NCI-H82 treated with DMSO at 0.1 percent for 48 hours (cell line): Measurements from ENCODE around the gene RHOBTB3.

Experiments
- DNase-seq: peaks from one replicate; lab custom pipeline; 2025; ENCODE audit not compliant: unreplicated experiment; lab: John Stamatoyannopoulos, UW

RHOBTB3 gene

DNA sequence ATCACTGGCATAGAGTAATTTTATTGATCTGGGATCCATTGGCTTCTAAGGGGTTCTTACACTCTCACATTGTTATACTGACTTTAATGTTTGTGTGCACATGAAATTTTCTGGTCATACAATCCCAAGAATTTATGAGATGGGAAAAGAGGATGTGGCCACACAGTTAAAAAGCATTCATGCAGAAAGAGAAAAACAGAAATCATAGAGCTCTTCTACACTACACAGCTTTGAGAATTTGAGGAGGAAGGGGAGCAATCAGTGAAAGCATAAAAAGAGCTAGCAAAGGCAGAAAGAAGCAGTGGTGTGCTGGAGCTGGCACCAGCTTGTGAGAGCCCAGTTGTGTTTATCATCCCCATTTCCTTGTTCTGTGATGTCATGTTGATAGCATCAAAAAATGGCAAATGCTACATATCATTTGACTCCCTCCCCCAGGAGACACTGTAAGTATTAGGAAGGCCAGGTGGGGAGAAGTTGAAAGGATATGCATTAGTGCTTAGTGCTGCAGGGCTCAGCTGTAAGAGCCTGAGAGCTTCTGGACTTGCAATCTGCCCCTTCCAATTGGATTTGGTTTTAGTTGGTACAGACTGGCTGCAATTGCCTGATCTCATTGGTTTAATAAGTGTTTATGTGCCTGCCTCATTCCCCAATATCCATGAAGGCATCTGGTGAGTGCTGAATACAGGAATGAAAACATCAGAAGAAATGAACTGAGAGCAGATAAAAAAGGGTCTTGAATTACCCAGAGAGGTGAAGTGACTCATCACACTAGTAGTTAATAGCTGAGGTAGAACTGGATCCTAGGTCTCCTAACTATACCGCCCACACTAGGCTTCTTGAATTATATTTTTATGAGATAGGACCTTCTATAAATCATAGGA is 30.9 kb downstream of the RHOBTB3 start:
- peak; percentile 65 for DNase-seq

DNA sequence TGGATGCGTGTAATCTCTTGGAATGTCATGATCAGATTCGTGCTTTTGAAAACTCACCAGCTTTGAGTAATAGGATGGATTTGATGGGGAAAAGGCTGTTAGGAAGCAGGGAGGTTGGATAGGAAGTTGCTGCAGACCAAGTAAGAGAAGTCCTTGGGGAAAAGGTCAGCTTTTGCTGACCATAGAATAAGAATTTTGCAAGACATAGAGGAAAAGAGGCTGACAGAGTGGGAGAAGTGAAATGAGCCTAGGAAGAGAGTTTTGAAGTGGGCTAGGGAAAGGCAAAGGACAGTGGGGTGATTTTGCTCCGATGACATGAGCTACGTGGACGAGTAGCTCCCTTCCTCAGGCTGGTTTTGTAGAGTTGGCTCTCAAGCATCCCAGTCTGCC is 31.5 kb downstream of the RHOBTB3 start:
- DNase-seq = no peak

DNA sequence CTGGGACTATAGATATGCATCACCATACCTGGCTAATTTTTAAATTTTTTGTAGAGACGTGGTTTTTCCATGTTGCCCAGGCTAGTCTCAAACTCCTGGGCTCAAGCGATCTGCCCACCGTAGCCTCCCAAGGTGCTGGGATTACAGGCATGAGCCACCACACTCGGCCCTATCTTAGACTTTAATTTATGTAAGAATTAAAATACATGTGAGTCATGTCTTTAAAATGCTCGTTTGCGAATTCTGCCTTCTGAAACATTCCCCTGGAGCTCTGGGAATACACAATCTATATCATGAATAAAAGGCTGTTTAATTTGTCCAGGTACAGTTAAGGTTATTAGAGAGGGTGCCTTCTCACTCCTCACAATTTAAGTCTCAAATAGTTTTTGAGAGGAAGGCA is 32.8 kb downstream of the RHOBTB3 start:
- no peak for DNase-seq

DNA sequence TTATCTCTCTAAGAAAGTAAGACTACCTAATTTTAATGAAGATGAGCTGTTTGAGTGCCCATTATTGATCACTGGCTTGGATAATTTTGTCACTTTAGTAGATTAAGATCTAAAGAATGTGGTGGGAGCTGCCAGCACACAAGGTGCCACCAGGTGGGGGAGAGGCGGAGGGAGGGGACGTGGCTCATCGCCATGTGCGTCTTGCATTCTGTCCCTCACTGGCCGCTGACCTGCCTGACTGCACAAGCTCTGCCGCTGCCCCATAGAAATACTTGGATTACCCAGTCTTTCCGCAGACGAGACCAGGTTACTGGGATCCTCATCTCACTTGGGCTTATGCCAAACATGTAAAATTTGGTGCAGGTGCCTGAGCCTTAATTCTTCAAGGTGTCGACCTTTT is 37.6 kb downstream of the RHOBTB3 start:
- DNase-seq = no peak

DNA sequence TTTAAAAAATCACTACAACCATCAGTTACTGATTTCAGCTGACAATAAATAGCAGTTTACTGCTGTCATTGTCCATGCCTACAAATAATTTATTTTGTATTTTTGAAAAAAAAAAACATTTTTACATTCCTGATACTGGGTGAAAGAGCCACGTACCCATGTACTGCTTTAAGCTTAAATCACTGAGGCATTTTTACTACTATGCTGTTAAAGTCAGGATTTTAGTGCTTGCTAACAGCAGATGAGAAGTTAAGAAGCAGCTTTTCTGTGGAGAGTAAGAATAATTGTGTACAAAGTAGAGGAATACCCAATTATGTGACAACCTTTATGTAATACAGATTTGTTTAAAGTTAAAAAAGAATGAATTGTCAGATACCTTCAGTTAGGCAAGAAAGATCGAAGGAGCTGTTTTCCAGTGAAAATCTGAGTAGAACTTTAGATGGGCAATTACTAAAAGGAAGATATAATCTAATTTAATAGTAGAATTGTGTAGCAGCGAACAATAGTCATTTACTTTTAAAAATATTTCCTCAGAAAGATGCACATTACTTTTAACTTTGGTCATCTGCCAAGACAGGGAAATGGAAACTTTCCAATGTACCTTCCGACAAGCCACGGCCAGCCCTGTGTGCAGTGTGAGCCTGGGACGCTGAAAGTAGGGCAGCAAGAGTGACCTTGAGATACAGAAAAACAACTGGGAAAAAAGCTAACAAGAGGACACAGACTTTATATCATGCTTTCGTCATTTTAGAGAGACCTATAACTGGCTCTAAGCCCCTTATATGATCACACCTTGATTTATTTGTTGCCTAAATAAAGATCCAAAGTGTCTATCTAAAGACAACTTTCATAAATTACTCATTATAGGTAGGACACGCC is 39.9 kb downstream of the RHOBTB3 start:
- no peak for DNase-seq

DNA sequence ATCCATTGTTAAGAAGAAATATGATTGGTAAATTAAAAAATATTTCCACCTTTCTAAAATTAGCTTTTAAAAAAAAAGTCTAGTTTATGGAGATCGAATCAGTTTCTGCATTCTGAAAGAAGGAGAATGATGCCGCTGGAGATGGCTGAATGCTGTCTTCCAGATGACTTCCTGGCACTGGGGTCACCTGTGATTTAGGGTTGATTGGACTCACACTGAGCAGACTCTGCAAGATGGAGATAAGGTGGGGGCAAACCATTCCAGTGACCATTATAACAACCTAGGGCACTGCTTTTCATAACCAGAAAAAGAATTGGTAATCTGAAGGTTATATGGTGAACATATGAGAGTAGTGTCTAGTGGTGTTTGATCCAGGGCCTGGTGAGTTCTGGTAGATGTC is 40.8 kb downstream of the RHOBTB3 start:
- no peak for DNase-seq

DNA sequence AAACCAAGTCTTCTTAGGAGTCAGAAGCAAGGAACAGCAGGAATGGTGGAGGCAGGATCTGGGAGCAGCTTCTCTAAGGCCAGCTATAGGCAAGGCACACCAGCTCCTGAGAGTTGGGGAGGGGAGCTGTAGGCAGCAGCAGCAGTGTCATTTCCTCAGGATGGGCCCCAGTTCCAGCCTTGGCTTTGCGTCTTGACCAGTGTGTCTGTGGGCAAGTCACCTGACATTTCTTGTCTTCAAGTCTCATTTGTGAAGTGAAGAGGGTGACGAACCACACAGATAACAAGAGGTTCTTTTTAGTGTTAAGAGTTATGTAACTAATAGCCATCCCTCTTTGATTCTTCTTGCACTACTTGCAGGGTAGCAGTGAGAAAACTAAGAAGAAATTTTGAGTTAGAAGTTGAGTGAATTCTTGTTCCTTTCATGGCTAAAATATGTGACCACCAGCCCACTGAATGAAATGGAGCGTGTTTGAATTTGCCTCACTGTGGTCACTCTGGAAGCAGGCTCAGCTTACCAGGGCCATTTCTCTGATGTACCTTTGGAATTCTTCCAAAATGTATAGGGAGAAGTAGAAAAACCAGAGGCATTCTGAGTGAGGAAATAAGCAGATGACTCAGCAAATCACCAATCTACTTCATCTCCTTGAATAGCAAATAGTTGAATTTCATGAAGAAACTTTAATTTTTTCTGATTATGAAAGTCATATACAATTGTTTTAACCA is 42.4 kb downstream of the RHOBTB3 start:
- DNase-seq = no peak

DNA sequence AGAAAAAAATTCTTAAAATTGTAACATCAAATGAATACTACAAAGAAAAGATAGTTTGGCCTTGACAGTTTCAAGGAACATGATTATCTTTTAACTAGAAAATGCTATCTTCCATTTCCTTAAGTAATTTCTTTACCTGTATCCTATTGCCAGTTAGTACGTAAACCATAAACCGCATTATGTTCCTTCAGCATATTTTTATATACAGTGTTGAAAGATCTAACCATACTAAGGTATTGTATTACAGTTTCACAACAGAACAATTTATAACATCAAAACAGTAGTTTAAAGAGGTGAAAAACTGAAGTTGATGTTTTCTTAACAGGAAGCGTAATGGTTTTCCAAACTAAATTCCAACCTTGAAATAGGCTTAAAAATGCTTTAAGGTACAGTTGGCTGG is 46.3 kb downstream of the RHOBTB3 start:
- DNase-seq = no peak

DNA sequence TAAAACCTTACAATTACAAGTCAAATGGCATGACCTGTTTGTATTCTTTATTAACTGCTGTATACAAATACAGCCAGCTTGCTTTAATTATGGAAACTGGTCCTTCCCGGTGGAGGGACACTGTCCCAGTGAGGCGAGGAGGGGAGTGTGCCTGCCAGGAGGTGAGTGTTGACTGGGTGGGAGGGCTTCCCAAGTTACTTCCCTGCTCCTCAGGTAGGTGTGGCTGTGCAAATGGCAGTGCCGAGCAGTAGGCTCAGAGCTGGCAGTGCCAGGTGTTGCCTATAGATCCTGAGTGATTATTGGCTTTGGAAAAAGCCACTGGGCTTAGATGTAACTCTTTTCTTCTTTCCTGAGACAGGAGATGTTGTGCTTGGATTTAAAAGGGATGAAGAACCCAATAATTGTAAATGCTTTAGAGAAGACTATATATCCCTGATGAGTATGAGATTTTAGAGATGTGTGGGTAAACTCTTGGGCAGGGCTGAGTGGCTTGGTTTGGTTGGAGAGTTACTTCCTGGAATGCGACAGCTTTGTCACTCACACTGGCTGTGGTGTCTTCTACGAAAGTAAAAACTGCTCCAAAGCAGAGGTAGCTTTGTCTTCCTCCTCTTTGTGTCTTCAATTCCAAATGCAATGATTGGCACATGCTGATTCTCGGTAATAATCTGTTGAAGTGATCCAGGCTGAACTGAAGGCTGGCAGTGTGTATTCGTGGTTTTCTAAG is 47.7 kb downstream of the RHOBTB3 start:
- no peak for DNase-seq

DNA sequence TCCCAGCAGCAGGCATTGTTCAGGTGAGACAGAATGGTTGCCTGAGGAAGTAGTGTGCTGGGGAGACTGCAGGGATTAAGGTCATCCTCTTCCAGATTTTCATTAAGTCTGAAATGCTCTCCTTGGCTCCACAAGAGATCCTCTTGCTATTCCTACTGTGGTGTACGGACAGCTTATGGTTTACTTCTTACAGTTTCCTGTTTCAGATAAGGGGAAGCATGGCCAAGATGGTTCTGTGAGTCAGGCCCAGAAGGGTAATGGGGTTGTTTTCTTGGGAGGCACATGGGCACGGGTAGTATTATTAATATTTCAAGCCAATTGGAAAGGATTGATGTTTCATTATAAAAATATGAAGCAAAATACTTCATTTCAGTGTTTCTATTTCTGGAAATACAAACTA is 48.5 kb downstream of the RHOBTB3 start:
- no peak for DNase-seq

DNA sequence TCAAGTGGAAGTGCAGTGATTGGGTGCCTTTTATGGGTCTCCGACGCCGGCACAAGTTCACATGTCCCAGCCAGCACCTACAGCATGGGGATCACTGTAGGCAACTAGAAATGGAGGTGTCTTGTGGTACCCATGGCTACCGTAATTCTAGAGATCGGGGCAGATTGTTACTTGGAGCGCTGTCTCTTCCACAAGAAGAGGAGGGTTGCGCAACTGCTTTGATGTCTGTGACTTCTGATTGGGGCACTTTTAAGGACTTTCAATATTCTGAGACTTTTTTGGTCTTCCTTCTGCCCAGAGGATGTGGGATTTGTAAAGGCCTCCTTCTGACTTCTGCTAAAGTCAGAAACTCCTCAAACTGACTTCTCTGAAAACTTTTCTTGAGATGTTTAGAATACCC is 49.5 kb downstream of the RHOBTB3 start:
- DNase-seq = no peak

DNA sequence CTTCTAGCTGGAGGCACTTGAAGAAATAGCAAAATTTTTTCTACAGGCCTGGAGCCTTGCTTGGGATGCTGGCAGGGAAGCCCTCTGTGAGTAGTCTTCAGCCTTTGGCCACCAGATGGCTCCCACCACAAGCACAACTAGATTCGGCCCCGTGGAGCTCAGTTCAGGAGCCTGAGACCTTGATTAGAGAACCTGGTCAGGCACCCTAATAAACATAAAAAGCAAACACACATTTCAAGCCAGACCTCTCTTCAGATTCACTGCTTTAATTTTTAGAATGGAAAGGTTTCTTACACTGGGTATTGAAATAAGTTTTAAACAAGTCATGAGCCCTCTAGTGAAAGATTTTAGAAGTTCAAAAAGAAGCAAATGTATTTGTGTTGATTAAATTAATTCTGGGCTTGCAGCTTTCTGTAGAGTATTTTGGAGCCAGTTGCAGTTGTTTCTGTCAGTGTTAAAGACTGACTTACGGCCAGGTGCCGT is 50.0 kb downstream of the RHOBTB3 start:
- peak; percentile 0 for DNase-seq

DNA sequence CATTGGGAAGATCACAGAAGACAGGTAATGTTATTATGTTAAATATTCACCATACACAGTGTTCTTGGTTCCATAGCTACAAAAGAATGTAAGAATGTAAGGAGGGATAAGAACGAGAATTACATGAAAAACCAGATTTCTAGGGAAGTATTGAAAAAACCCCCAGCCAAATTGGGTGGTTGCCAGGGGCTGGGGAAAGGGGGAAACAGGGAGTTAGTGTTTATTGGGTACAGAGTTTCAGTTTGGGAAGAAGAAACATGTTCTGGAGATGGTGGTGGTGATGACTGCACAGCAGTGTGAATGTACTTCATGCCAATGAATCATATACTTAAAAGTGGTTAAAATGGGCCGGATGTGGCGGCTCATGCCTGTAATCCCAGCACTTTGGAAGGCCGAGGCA is 51.0 kb downstream of the RHOBTB3 start:
- DNase-seq = no peak

DNA sequence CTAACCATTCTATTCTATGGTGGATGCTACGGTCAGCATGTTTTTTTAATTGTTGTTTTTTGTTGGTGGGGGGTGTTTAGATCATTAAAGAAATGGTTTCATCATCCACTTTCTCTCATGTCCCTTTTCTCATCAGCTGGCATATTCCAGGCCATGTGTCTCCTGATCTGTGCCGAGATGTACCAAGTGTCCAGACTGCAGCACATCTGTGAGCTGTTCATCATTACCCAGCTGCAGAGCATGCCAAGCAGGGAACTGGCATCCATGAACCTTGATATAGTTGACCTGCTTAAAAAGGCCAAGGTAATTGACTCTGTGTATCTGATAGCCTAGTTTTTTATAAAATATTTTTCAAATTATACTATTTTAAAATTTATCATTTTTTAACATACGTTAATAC is 52.5 kb downstream of the RHOBTB3 start:
- no peak for DNase-seq

DNA sequence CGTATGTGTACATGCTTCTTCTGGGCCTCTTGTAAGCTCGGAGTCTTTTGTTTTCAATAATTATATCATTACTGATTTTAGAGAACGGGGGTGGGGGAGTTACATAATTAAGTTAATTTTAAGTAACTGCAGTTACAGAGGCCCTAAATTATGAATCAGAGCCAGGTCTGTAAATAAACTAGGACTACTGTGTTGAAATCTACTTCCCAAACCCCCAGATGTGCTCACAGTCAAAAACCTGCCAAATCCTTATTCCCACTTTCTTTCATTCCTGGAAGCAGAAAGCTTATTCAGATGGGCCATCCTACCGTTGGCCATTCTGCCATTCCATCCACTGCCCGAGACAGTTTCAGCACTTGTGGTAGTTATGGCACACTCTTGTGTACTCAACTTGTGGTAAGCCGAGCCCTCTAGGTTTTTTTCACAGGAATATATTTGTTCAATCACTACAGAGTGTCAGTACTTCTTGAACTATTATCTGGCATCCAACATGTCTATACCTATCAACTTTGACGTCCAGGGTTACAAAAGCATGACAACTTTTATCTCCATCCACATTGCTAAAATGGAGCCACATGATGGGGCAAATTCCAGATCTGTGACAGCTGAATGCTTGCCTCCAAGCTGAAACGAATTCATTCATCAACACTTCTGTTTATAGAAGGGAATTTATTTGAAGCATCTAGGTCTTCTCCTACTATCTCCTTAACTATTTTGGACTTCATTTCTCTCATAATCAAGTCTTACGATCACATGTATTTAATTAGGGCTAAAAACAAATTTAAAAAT is 53.6 kb downstream of the RHOBTB3 start:
- DNase-seq = no peak

DNA sequence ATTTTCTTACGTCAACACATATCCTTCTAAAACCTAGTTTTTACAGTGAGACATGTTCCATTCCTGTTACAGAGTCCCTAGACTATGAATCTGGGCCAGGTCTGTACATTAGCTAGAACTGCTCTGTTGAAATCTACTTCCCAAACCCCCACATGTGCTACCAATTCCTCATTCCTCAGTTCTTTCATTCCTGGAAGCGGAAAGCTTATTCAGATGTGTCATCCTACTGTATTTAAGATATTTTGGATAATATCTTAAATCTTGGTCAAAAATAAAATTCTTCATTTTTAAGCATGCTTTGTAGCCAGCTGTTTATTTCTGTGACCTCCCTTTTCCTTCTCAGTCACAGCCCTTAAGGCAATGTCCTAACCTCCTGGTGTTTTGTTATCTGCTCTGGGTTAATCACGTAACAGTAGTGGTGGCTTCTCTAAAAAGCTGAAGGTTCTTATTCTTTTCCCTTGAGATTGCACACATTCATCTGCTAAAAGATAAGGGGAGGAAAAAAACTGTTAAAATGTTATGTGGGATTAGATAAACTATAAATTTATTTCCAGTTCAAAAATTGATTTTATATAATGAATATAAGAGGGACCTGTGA is 55.8 kb downstream of the RHOBTB3 start:
- DNase-seq = no peak

DNA sequence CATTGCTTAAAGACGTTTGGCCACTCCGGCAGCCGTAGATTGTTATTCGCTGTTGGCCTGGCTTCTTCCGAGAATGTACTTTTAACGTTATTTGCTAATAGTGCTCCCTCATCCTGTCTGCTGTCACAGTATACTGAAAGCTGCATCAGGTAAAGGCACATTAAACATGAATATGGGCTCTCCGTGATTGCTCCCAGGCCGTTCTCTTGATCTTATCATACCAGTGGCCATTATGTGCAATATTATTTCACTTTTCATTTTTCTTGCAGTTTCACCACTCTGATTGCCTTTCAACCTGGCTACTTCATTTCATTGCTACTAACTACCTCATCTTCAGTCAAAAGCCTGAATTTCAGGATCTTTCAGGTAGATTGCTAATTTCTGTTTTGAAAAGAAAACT is 57.4 kb downstream of the RHOBTB3 start:
- no peak for DNase-seq

DNA sequence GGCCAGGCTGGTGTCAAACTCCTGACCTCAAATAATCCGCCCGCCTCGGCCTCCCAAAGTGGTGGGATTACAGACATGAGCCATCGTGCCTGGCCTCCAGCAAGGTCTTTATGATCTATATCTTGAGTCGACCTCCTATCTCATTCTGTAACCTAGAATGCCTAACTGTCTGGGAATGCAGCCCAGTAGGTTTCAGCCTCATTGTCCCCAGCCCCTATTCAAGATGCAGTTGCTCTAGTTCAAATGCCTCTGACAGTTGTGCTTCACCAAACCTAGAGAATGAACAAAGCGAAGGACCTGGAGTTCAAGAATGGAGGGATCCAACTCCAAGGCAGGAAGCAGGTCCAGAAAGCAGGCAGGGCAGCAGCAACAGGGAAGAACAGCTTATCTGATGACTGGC is 60.6 kb downstream of the RHOBTB3 start:
- DNase-seq = no peak

DNA sequence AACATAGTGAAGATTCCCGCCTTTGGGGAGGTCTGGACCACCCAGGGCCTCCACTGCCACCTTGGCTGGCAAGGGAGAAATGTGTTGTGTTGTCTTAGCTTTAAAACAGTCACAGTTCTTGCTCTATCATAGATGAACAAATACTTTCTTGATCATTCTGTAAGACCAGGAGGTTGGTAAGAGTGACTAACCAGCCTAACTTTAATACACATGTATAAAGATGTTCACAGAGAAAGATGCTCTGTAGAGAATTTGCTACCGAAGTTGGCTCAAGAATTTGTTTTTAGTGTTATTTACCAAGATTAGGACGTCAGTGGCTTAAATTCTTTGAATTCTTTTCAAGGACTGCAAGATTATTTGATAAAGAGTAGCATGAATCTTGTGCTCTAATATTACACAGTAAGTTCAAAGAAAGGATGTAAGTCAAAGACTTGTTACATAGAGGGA is 63.0 kb downstream of the RHOBTB3 start:
- DNase-seq = no peak
